K562 (cell line): ENCODE measurements around the gene LATS1. TPM values are rescaled to one million over a fixed set of nuclear protein-coding genes. Genes with fewer than 3 reads are reported as not detected.

Experiments used
- ARNT ChIP-seq, 2 experiments: fragments of 450-650 bp; IDR thresholded peaks; 2 replicates each; pipeline ENCODE4 v1.6.1; 2016; ENCODE audit warnings: mild to moderate bottlenecking in 1 of 2
- DEAF1 ChIP-seq: fragments of 450-650 bp; formaldehyde crosslinking; IDR thresholded peaks from 2 replicates; pipeline ENCODE4 v1.4.0; 2020; ENCODE audit warnings: mild to moderate bottlenecking, moderate library complexity
- EZH2 ChIP-seq: IDR thresholded peaks from 2 replicates; pipeline ENCODE4 v1.6.1; 2012; ENCODE audit warnings: low read depth, mild to moderate bottlenecking, inconsistent platforms, low read length, borderline replicate concordance
- FOXA3 ChIP-seq, 2 experiments: fragments of 450-650 bp in 1 of 2; sonication (generic) in 1 of 2; formaldehyde crosslinking; IDR thresholded peaks in 1 of 2; conservative IDR thresholded peaks in 1 of 2; 2 replicates each; pipeline versions ENCODE4 v1.4.0 to v1.8.0; 2020 to 2022; ENCODE audit warnings: mild to moderate bottlenecking in 2 of 2, missing genetic modification reagents in 1 of 2
- GATAD2B ChIP-seq: fragments of 450-650 bp; IDR thresholded peaks from 2 replicates; pipeline ENCODE4 v1.6.1; 2017; ENCODE audit warnings: mild to moderate bottlenecking, borderline replicate concordance
- HES1 ChIP-seq: fragments of 450-650 bp; IDR thresholded peaks from 2 replicates; pipeline ENCODE4 v1.6.1; 2016; ENCODE audit warnings: low read depth, mild to moderate bottlenecking, moderate library complexity
- HIVEP1 ChIP-seq: fragments of 250-450 bp; sonication (Bioruptor Pico); IDR thresholded peaks from 2 replicates; pipeline ENCODE4 v1.4.0; 2020; ENCODE audit warnings: mild to moderate bottlenecking
- JUN ChIP-seq, 2 experiments: sonication (generic) in 1 of 2; formaldehyde crosslinking in 1 of 2; IDR thresholded peaks; 2 replicates each; pipeline versions ENCODE4 v1.6.1 to v1.8.0; 2012 to 2022; ENCODE audit warnings: borderline replicate concordance in 2 of 2, mild to moderate bottlenecking in 2 of 2, improper control_type of control experiment in 1 of 2, low read depth in 1 of 2, low read length in 1 of 2, missing genetic modification reagents in 1 of 2
- KLF13 ChIP-seq: fragments of 450-650 bp; IDR thresholded peaks from 2 replicates; pipeline ENCODE4 v1.6.1; 2016; ENCODE audit warnings: missing genetic modification characterization, low read depth, mild to moderate bottlenecking, missing compliant biosample characterization, moderate library complexity, borderline replicate concordance
- LEF1 ChIP-seq: fragments of 450-650 bp; IDR thresholded peaks from 2 replicates; pipeline ENCODE4 v1.6.1; 2016; ENCODE audit warnings: mild to moderate bottlenecking
- MYC ChIP-seq, 2 experiments: fragments of 250-450 bp in 1 of 2; sonication (Bioruptor Pico) in 1 of 2; IDR thresholded peaks; 2 replicates each; pipeline versions ENCODE4 v1.5.1 to v1.6.1; 2012 to 2021; ENCODE audit warnings: low read depth in 2 of 2, borderline replicate concordance in 1 of 2, improper control_type of control experiment in 1 of 2, low read length in 1 of 2, mild to moderate bottlenecking in 1 of 2, moderate library complexity in 1 of 2
- NBN ChIP-seq: fragments of 450-650 bp; IDR thresholded peaks from 2 replicates; pipeline ENCODE4 v1.6.1; 2016; ENCODE audit warnings: low read depth, mild to moderate bottlenecking
- RBM22 ChIP-seq: fragments of 200-400 bp; formaldehyde crosslinking; IDR thresholded peaks from 2 replicates; pipeline ENCODE4 v1.6.1; 2018; ENCODE audit warnings: low read length, low read depth; ENCODE audit not compliant: poor library complexity, severe bottlenecking
- SIN3B ChIP-seq: fragments of 450-650 bp; IDR thresholded peaks from 2 replicates; pipeline ENCODE4 v1.6.1; 2017; ENCODE audit warnings: low read depth, mild to moderate bottlenecking, moderate library complexity
- SMAD3 ChIP-seq: fragments of 450-650 bp; formaldehyde crosslinking; conservative IDR thresholded peaks from 2 replicates; pipeline ENCODE4 v1.4.0; 2020; ENCODE audit warnings: mild to moderate bottlenecking
- SMARCA5 ChIP-seq: fragments of 450-650 bp; IDR thresholded peaks from 2 replicates; pipeline ENCODE4 v1.6.1; 2016
- TAF15 ChIP-seq: fragments of 200-400 bp; formaldehyde crosslinking; IDR thresholded peaks from 2 replicates; pipeline ENCODE4 v1.6.1; 2017; ENCODE audit warnings: mild to moderate bottlenecking, low read depth, low read length, moderate library complexity
- TBP ChIP-seq: optimal IDR thresholded peaks from 2 replicates; pipeline ENCODE3; 2011; ENCODE audit warnings: low read depth, low read length, improper control_type of control experiment
- TEAD4 ChIP-seq, 2 experiments: sonication (generic) in 1 of 2; formaldehyde crosslinking in 1 of 2; IDR thresholded peaks; 2 replicates each; pipeline versions ENCODE4 v1.6.1 to v1.8.0; 2012 to 2022; ENCODE audit warnings: borderline replicate concordance in 1 of 2, inconsistent platforms in 1 of 2, low read length in 1 of 2, mild to moderate bottlenecking in 1 of 2, missing genetic modification reagents in 1 of 2
- WHSC1 ChIP-seq: IDR thresholded peaks from one replicate; pipeline ENCODE4 v1.6.1; 2012; ENCODE audit warnings: low read length, control low read depth, inconsistent platforms
- ZC3H4 ChIP-seq: sonication (generic); formaldehyde crosslinking; IDR thresholded peaks from 2 replicates; pipeline ENCODE4 v1.9.0; 2021; ENCODE audit warnings: missing genetic modification reagents, borderline replicate concordance
- ZNF197 ChIP-seq: fragments of 200-800 bp; sonication (Bioruptor generic); IDR thresholded peaks from 2 replicates; pipeline ENCODE4 v1.6.1; 2016; ENCODE audit warnings: low read depth, missing genetic modification characterization, missing compliant biosample characterization
- ZNF561 ChIP-seq: fragments of 450-650 bp; formaldehyde crosslinking; conservative IDR thresholded peaks from 2 replicates; pipeline ENCODE4 v1.4.0; 2020; ENCODE audit warnings: mild to moderate bottlenecking, moderate library complexity
- polyA plus RNA-seq, 8 experiments: library from polyadenylated mRNA; depleted of rRNA in 4 of 8; stranded (reverse) in 5 of 8; unstranded in 3 of 8; fragments of >200 nt; fragmentation: Nextera tagmentation in 2 of 8; fragmentation: Illumina TruSeq in 1 of 8; extraction: Ambion mirVana in 2 of 8; extraction: Trizol in 1 of 8; gene quantifications; 2 replicates each; pipeline versions ENCODE4 v1.2.1 to v1.2.3, GENCODE V29; 2011 to 2014; ENCODE audit warnings: inconsistent platforms in 1 of 8, missing spikeins in 1 of 8
- total RNA-seq, 7 experiments: library from RNA; depleted of rRNA in 6 of 7; stranded (reverse); fragments of >200 nt in 6 of 7; fragmentation: Illumina TruSeq in 2 of 7; extraction: Trizol in 2 of 7; gene quantifications; 2 replicates each; pipeline versions ENCODE4 v1.2.1 to v1.2.3, GENCODE V29; 2011 to 2021; ENCODE audit warnings: low replicate concordance in 1 of 7
- TF ChIP-seq, protein P1 (sequence below): fragments of 450-650 bp; IDR thresholded peaks from 2 replicates; pipeline ENCODE4 v1.6.1; 2016; ENCODE audit warnings: antibody characterized with exemption

The LATS1 gene
- total and polyA plus RNA-seq, 9 of the 15 experiments (the other 6 are each of a cell fraction or from before 2014, with no cell fraction given), result 5.0 to 36.3 (median 18.4) TPM

GRCh38 chr6:149723771-149724417 lies 6.0 kb upstream of the LATS1 start (continued):
- TF ChIP-seq, protein P1, sequence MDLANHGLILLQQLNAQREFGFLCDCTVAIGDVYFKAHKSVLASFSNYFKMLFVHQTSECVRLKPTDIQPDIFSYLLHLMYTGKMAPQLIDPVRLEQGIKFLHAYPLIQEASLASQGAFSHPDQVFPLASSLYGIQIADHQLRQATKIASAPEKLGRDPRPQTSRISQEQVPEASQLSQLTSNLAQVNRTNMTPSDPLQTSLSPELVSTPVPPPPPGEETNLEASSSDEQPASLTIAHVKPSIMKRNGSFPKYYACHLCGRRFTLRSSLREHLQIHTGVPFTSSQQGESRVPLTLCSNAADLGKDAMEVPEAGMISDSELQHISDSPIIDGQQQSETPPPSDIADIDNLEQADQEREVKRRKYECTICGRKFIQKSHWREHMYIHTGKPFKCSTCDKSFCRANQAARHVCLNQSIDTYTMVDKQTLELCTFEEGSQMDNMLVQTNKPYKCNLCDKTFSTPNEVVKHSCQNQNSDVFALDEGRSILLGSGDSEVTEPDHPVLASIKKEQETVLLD, result 0 out of 2 replicates have a peak, but pooled peaks have one; percentile 12
- TF ChIP-seq ZNF561 (no peak), DEAF1 (CRISPR knock-in tag) (peak; percentile 84), MYC (IDR thresholded peaks at IDR 0.05; ENCODE audit: low read depth, low read length) (no peak), MYC (CRISPR knock-in tag; IDR thresholded peaks at IDR 0.05; ENCODE audit: borderline replicate concordance, low read depth) (no peak), ZNF197 (CRISPR knock-in tag) (no peak), LEF1 (peak; percentile 48; the same call in 1 of the 2 replicates), TEAD4 (IDR thresholded peaks at IDR 0.05; ENCODE audit: low read length) (peak; percentile 26; the same call in 1 of the 2 replicates), TEAD4 (CRISPR knock-in tag; IDR thresholded peaks at IDR 0.05; ENCODE audit: borderline replicate concordance) (no peak), SMAD3 (CRISPR knock-in tag) (no peak; the same call in 1 of the 2 replicates), ZC3H4 (CRISPR knock-in tag) (no peak), NBN (peak; percentile 84), HIVEP1 (CRISPR knock-in tag) (no peak), TAF15 (no peak), TBP (no peak), JUN (IDR thresholded peaks at IDR 0.05; ENCODE audit: borderline replicate concordance, low read depth, low read length) (peak; percentile 69; the same call in 1 of the 2 replicates), JUN (CRISPR knock-in tag; IDR thresholded peaks at IDR 0.05; ENCODE audit: borderline replicate concordance) (peak; percentile 85), SMARCA5 (peak; percentile 58; the same call in 1 of the 2 replicates), KLF13 (tag) (no peak), HES1 (0 out of 2 replicates have a peak, but pooled peaks have one; percentile 10), FOXA3 (CRISPR knock-in tag; conservative IDR thresholded peaks at IDR 0.05 in 1 of 2, IDR thresholded peaks at IDR 0.05 in 1 of 2) (peak in 1 of 2 experiments; percentile 74; a peak in 2 of 4 replicates), RBM22 (no peak), EZH2 (no peak), SIN3B (no peak), GATAD2B (no peak; the same call in 1 of the 2 replicates), ARNT (IDR thresholded peaks at IDR 0.05) (peak in 1 of 2 experiments; percentile 73; a peak in 1 of 4 replicates), WHSC1 (no peak)
